NCI-H146 (cell line): ENCODE data around the gene WIF1.

Experiments
- DNase-seq: peaks from one replicate; lab custom pipeline; 2025; lab: John Stamatoyannopoulos, UW

WIF1 gene

DNA sequence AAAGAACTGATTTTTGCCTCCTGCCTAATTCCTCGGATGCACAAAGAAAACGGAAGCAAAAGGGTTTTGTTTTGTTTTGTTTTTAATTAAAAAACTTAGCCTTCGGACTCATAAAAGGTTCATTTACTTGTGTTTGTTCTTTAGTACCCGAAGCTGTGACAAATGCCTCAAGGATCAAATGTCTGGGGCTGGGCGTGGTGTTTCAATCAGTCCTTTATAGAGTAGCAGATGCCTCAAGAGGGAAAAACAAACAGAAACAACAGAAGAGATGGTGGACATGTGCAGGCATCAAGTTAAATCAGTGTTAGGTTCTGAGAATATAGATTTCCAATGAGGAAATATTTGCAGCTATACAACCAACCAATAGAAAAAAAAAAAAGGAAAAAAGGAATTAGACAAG is 1.6 kb upstream of the WIF1 start:
- DNase-seq = peak; percentile 26

GRCh38 chr12:65121956-65122469 is 908 bp upstream of the WIF1 start:
- no peak for DNase-seq

DNA sequence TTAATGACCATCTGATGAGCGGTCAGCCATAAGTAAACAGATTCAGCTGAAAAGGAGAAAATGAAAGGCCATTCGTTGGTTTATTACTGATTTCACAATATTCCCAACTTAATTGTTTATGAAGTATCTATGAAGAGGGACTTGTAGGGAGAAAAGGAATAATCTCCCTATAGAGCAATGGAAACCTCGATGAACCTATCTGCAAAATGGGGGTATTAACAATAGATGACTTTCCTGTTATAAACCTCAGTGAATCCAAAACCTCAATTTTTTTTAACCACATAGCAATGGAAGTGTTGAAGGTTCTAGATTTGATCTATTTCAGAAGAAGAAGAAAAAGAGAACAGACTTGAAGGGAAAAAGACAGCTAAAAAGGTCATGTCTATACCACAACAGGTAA is 2.0 kb downstream of the WIF1 start:
- DNase-seq = no peak

DNA sequence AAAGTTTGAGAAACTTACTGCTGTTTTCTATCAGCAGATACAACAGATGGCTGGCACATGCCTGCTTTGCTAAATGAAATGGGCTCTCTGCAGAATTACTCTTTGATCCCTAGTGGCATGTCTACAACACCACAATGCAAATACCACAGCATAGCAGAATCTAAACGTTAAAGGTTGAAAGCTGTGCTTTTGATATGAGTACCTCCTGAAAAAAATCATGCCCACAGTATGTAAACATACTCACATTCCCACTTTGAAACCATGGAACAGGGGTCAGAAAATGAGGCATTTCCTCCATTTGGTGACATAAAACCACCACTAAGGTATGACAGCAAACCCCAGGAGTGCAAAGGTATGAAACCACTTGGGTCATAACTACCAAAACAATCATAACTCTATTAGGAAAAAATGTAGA is 7.5 kb downstream of the WIF1 start:
- DNase-seq = no peak

DNA sequence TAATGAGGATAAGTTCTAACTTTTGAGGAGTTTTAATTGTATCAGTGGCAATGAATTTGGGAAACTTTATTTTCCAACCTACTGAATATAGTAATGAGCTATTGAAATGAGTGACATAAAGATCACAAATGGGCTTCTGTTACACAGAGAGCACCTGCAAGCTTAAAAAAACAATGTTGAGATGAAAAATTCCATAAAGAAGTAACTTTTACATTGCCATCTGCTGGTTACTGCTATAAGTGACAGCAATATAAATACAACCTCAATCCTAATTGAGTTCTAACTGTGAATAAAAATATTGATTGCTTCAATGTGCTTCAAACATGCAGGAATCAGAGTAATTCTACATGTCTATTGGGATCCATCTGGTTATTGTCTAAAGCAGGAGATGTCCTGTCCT is 14.2 kb downstream of the WIF1 start:
- DNase-seq = no peak

DNA sequence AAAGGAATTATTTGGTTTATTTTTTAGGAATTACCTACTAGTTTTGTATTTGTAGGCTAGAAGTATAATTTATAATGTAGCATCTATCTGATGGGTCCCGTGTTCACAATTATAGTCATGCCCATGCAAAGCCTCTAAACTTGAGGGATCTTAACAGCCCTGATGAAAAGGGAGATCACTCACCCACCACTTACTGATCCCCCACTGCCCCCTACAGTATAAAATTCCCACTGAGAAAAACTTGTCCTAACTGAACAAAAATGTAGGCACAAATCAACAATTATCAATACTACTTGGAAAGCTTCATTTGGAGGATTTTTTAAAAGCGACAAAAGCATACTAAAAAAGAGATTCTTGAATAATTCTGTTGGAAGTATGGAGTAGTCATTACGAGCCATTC is 21.0 kb downstream of the WIF1 start:
- no peak for DNase-seq

DNA sequence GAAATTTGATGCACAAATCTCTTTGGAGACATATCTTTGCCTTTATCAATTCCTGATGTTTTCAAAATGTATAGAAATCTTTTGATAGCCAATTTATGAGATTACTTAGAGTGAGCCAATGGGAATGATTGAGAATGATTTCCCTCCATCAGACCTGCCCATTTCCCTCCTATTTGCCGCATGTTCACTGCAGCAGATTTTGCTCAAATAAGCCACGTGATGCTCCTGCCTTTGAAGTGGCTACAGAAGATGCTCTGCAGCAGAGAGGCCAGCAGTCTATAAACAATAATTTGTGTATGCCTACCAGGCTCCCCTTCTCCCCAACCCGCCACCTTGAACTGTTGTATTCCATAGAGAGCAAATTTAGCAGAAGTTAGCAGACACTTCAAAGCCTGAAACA is 21.9 kb downstream of the WIF1 start:
- DNase-seq = no peak

DNA sequence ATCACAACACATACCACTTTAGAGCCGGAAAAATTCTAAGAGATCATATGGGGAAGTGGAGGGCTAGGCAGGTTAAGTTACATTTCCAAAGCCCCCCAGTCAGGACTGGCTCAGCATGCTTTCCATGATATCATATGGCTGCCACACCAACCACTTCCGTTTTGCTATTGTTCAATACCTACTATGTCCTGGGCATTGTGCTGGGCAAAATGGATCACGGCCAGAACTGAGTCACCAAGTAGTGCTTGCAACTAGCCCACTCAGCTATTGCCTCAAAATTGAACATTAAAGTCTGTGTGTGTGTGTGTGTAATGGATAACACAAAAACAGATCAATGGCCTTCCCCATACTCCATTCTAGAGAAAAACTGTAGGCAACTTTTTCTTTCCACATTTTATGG is 22.7 kb downstream of the WIF1 start:
- DNase-seq = no peak

DNA sequence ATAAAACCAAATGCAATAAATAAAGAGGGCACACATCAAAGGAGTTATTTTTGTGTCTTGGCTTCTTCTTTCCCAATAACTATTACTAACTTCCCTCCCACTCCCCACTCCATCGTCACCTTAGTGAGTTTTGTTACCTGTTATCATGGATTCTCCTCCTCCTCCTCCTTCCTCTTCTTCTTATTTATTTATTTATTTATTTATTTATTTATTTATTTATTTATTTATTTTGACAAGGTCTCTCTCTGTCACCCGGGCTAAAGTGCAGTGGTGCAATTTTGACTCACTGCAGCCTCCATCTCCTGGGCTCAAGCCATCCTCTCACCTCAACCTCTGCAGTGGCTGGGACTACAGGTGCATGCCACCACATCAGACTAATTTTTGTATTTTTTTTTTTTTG is 26.4 kb downstream of the WIF1 start:
- DNase-seq = no peak

- no peak for DNase-seq
Observed at GRCh38 chr12:65093606-65094005, 27.5 kb downstream of the WIF1 start.

- no peak for DNase-seq
Observed at GRCh38 chr12:65090461-65090860, 30.6 kb downstream of the WIF1 start.

DNA sequence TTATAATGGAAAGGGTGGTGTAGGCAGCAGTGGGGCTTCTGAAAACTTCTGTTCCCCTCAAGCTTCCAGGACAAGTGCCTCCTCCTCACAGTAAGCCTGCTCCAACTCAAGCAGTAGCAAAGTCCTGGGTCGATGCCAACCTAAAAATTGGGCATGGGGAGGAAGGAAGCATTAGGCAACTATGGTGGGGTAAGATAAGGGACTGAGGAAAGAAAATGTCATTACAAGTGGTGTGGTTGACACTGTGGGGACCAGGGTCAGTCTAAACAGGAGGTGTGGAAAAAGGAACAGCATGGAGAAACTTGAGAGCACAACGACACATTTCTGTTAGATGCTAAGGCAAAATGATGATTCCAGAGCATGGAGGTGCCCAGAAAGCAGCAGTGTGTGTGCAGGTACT is 34.9 kb downstream of the WIF1 start:
- DNase-seq = no peak

DNA sequence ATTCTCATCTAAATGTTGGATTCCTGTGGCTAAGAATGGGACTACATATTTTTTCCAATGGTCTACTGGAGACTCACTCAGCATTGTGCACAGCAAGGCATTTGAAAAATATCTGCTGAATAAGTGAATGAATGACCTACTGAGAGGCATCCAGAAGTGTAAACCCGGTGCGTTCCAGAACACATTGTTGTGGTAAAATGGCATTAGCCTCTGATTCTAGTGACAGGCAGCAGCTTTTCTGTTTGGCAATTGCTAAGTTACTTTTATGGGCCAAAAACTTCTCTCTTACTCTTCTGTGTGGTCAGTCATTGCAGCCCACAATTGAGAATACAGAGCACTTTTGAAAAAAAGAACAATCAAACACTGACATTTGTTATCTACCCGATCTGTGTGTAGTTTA is 36.5 kb downstream of the WIF1 start:
- DNase-seq = no peak

DNA sequence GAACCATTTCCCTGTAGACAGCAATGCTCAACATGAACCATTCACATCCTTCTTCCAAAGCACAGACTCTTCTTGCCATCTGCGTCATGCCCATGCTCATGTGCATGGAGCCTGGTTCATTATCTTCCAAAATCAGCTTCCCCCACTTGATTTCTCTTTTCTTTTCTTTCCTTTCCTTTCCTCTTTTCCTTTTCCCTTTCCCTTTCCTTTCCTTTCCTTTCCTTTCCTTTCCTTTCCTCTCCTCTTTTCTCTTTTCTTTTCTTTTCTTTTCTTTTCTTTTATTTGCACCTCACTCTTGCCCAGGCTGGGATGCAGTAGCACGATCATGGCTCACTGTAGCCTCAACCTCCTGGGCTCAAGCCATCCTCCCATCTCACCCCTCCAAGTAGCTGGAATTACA is 37.5 kb downstream of the WIF1 start:
- no peak for DNase-seq

DNA sequence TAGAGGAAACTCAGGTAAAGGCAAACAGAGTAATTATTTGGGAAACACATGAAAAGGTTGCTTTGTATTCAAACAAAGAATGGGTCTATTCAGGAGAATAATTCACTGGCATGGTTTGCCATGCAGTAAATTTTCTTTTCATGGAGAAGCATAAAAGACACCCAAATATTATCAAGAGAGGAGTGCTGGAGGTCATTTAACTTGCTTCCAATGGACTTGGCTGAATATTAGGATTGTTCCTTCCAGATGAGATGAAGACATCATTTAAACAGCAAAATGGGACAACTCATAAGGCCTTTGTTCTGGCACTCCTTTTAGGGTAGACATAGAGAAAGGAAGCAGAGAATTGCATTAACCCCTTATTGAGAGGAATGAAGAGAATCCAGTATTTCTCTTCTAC is 38.7 kb downstream of the WIF1 start:
- no peak for DNase-seq

GRCh38 chr12:65081496-65081895 is 39.6 kb downstream of the WIF1 start:
- no peak for DNase-seq

- no peak for DNase-seq
Observed at GRCh38 chr12:65074932-65075331, 46.2 kb downstream of the WIF1 start.

DNA sequence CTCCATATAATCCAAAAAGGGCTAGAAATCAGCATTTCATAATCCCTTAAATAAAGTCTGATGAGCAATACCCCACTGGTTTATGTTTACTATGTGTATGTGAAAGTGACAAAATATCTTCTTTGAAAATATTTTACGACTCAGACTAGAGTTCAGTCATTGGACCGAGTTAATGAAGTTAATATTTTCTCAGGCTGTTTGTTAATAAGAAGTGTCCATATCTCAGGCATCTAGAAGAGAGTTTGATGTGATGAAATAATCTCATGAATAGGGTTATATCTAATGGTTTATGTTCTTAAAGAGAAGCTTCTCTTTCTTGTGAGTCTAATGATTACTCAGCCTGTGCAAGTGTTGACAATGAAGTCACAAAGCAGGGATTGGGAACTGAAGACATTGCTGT is 51.8 kb downstream of the WIF1 start:
- no peak for DNase-seq

- DNase-seq = no peak
Observed at GRCh38 chr12:65067383-65067782, 53.7 kb downstream of the WIF1 start.

GRCh38 chr12:65055859-65056258 is 65.2 kb downstream of the WIF1 start:
- no peak for DNase-seq

DNA sequence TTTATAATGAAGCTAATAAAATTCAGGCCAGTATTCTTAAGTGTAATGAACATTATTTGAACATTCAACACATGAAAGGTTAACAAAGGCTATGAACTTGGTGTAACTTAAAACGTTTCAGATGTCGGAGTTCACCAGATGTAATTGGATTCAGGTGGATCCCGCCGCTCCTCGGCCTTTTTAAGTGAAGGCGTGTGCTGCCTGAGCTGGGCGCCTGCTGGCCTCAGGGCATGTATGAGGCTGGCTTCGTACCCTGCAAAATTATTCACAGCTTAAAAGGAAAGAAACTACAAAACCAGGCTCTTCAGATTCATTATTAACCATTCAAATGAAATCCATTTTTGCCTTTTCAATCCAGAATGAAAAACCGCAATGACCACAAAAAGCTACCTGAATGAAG is 69.9 kb downstream of the WIF1 start:
- no peak for DNase-seq

DNA sequence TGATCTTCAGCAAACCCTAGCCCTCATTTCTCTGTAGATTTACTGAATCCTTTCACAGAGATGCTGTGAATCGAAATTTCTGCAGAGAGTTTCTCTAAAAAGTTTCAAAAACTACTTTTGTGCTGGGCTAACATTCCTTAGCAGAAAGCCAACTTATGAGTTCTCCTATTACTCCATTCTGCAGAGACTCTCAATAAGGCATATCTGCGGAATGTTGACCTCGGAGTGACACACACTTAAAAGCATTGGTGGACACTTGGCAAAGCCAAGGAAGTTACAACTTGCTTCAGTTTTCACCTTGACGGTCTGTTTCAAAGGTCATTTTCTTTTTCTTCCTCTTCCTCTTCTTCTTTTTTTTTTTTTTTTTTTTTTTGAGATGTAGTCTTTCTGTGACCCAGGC is 75.8 kb downstream of the WIF1 start:
- DNase-seq = no peak

- no peak for DNase-seq
Observed at GRCh38 chr12:65039301-65039700, 81.8 kb downstream of the WIF1 start.

DNA sequence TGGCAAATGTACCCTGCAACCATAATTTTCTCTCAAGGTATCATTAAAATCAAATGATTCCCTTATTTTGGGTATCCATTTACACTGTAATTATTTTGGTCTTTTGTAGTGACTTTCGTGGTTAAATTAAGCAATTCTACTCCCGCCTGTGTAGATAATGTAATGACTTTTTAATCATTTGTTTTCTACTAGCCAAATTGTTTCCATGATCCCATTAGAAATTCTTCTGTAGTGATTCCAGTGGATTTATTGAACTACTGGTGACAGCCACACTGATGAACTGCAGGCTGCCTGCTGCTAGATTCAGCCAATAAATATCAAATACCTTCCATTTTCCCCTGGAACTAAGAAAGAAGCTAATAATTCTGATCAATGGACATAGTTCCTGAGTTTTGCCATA is 96.0 kb downstream of the WIF1 start:
- DNase-seq = no peak

GRCh38 chr12:65023485-65023884 is 97.6 kb downstream of the WIF1 start:
- DNase-seq = no peak
